Breast epithelium (tissue), 4 donors: Measurements from ENCODE around the gene GGT5. TPM values are rescaled to one million over a fixed set of nuclear protein-coding genes. Genes with fewer than 3 reads are reported as not detected.
A peak's percentile ranks its signal among the peaks of the same experiment; 100 is the strongest.
"Not testable (repeated sequence)": the region's sequence is repeated elsewhere in the genome, so short reads cannot be mapped to it uniquely, and the experiment has no call there.

Source experiments
- DNase-seq, 2 donors: peaks; one replicate each; pipeline ENCODE4 v3.0.0-alpha.2; 2019; ENCODE audit warnings: low spot score in 2 of 2
- H3K27ac ChIP-seq, 2 donors: fragments of 200-600 bp; sonication (generic) in 1 of 2; one replicate each; pipeline ENCODE4 v1.5.1; 2016 to 2019; ENCODE audit warnings: mild to moderate bottlenecking in 1 of 2
- H3K27me3 ChIP-seq, 2 donors: fragments of 200-600 bp; sonication (generic) in 1 of 2; one replicate each; pipeline versions ENCODE4 v1.5.1 to v1.6.0; 2017 to 2019; ENCODE audit warnings: control low read depth in 1 of 2, mild to moderate bottlenecking in 1 of 2
- H3K36me3 ChIP-seq: fragments of 200-600 bp; one replicate; pipeline ENCODE4 v1.5.1; 2019
- H3K4me1 ChIP-seq, 2 donors: fragments of 200-600 bp; sonication (generic); one replicate each; pipeline ENCODE4 v1.5.1; 2016 to 2019; ENCODE audit warnings: control low read depth in 1 of 2
- H3K4me3 ChIP-seq, 3 donors: fragments of 200-600 bp; sonication (generic); 1 replicate in 2 of 3; 2 replicates in 1 of 3; pipeline ENCODE4 v1.5.1; 2016 to 2019; ENCODE audit warnings: mild to moderate bottlenecking in 3 of 3, moderate library complexity in 2 of 3
- H3K9me3 ChIP-seq, 2 donors: fragments of 200-600 bp; sonication (generic) in 1 of 2; one replicate each; pipeline ENCODE4 v1.5.1; 2016 to 2019; ENCODE audit warnings: control low read depth in 1 of 2
- CTCF ChIP-seq, 3 donors: fragments of 450-650 bp; IDR thresholded peaks; one replicate each; pipeline ENCODE4 v1.5.1; 2016 to 2017; ENCODE audit warnings: antibody characterized with exemption in 3 of 3, mild to moderate bottlenecking in 3 of 3, moderate library complexity in 3 of 3
- POLR2A ChIP-seq: fragments of 450-650 bp; IDR thresholded peaks from one replicate; pipeline ENCODE4 v1.6.1; 2016; ENCODE audit warnings: antibody characterized with exemption, mild to moderate bottlenecking, moderate library complexity
- POLR2AphosphoS5 ChIP-seq, 3 donors: sonication (generic); formaldehyde crosslinking; IDR thresholded peaks; one replicate each; pipeline ENCODE4 v1.6.1; 2017; ENCODE audit warnings: antibody characterized with exemption in 3 of 3
- intact Hi-C: fragments of 100-400 bp; cut with DNase I; formaldehyde crosslinking; loops from one replicate; pipeline ENCODE4 v1.15.1; 2023; ENCODE audit warnings: low total_unique reads
- total RNA-seq, 3 donors: library from RNA; depleted of rRNA; stranded (reverse); fragments of >200 nt; gene quantifications; one replicate each; pipeline ENCODE4 v1.1.0, GENCODE V29; 2016

GGT5 gene
- 100 to 1,000 TPM in 1 of 3 donors, 10 to 100 TPM in 2; 27.1 to 114 (median 61.0) TPM for total RNA-seq

- peak within 1 kb of the TSS; percentile 38 to 71 (median 50) for H3K4me3 ChIP-seq
- peaks cover 10 to 14% of the 10 kb centered on the region in 2 donors for H3K4me1 ChIP-seq
- DNase-seq = peak in 1 of 2 donors; percentile 60
- H3K36me3 ChIP-seq, H3K27me3 ChIP-seq, H3K9me3 ChIP-seq: not testable (repeated sequence)
- peak within 1 kb of the TSS; percentile 91 to 94 for H3K27ac ChIP-seq
- intact Hi-C loops = loop anchor here (5.0 kb wide), 1 partner anchor 48 kb away; no protein-coding TSS in a partner anchor
- peak in 1 of 3 donors; percentile 49 for TF ChIP-seq POLR2AphosphoS5 (IDR thresholded peaks at IDR 0.05)
Observed at GRCh38 chr22:24245030-24245431, at the start of gene GGT5. GGT5 (minus strand) TSS chr22:24245082; CDS start chr22:24244725, 357 bp downstream.

GRCh38 chr22:24292202-24292830 is 47.4 kb upstream of the GGT5 start:
- H3K9me3 ChIP-seq, H3K4me3 ChIP-seq, H3K27me3 ChIP-seq, DNase-seq, intact Hi-C loops, H3K36me3 ChIP-seq: not testable (repeated sequence)
- peak overlapping the region; percentile 73 to 76 for H3K27ac ChIP-seq
- H3K4me1 ChIP-seq = peaks cover 0 to 14% of the 10 kb centered on the region in 2 donors

GRCh38 chr22:24291515-24292201 is 46.8 kb upstream of the GGT5 start:
- Histone ChIP-seq H3K36me3 (no peaks in the 10 kb centered on the region), H3K4me1 (peaks cover 0 to 14% of the 10 kb centered on the region in 2 donors), H3K9me3 (no peaks in the 10 kb centered on the region), H3K4me3 (no peak overlapping the region), H3K27me3 (no peaks in the 10 kb centered on the region), H3K27ac (peak overlapping the region; percentile 73 to 76)
- intact Hi-C loops = no loop called here
- DNase-seq = no peak
- TF ChIP-seq CTCF (IDR thresholded peaks at IDR 0.05) (no peak), POLR2A (no peak), POLR2AphosphoS5 (IDR thresholded peaks at IDR 0.05) (no peak)

- H3K27ac ChIP-seq = peak overlapping the region; percentile 76 to 87
- intact Hi-C loops = no loop called here
Observed at GRCh38 chr22:24290459-24290858, 45.6 kb upstream of the GGT5 start.

GRCh38 chr22:24289741-24290163 is 44.9 kb upstream of the GGT5 start:
- no peak for TF ChIP-seq POLR2AphosphoS5 (IDR thresholded peaks at IDR 0.05)
- no peak for TF ChIP-seq POLR2A
- TF ChIP-seq CTCF (IDR thresholded peaks at IDR 0.05) = no peak
- Histone ChIP-seq H3K27me3 (no peaks in the 10 kb centered on the region), H3K9me3 (no peaks in the 10 kb centered on the region), H3K36me3 (no peaks in the 10 kb centered on the region), H3K27ac (peak overlapping the region; percentile 76 to 87), H3K4me3 (peak overlapping the region in 1 of 3 donors; percentile 36), H3K4me1 (peaks cover 0 to 14% of the 10 kb centered on the region in 2 donors)
- intact Hi-C loops = no loop called here
- DNase-seq = no peak

More at GRCh38 chr22:24290459-24290858, 45.6 kb upstream of the GGT5 start:
- H3K9me3 ChIP-seq = no peaks in the 10 kb centered on the region
- no peaks in the 10 kb centered on the region for H3K36me3 ChIP-seq
- no peak overlapping the region for H3K4me3 ChIP-seq
- no peak for DNase-seq
- TF ChIP-seq CTCF (IDR thresholded peaks at IDR 0.05) = no peak
- no peak for TF ChIP-seq POLR2A
- H3K27me3 ChIP-seq = no peaks in the 10 kb centered on the region
- H3K4me1 ChIP-seq = peaks cover 0 to 14% of the 10 kb centered on the region in 2 donors

- H3K4me1 ChIP-seq = peaks cover 0 to 14% of the 10 kb centered on the region in 2 donors
- peak overlapping the region; percentile 76 to 87 for H3K27ac ChIP-seq
Observed at GRCh38 chr22:24289114-24289513, 44.2 kb upstream of the GGT5 start.

GRCh38 chr22:24287801-24288200 is 42.9 kb upstream of the GGT5 start:
- DNase-seq, intact Hi-C loops, H3K27me3 ChIP-seq, H3K9me3 ChIP-seq, H3K36me3 ChIP-seq, H3K4me3 ChIP-seq: not testable (repeated sequence)
- H3K4me1 ChIP-seq = peaks cover 0 to 14% of the 10 kb centered on the region in 2 donors
- peak overlapping the region; percentile 67 to 76 for H3K27ac ChIP-seq

More at GRCh38 chr22:24289114-24289513, 44.2 kb upstream of the GGT5 start:
- no peak for DNase-seq
- no peak for TF ChIP-seq CTCF (IDR thresholded peaks at IDR 0.05)
- TF ChIP-seq POLR2AphosphoS5 (IDR thresholded peaks at IDR 0.05) = peak in 1 of 3 donors; percentile 11
- Histone ChIP-seq H3K4me3 (no peak overlapping the region), H3K9me3 (no peaks in the 10 kb centered on the region), H3K36me3 (no peaks in the 10 kb centered on the region), H3K27me3 (no peaks in the 10 kb centered on the region)
- intact Hi-C loops = no loop called here

- Histone ChIP-seq H3K27ac (peak overlapping the region; percentile 67 to 76), H3K4me1 (peaks cover 0 to 14% of the 10 kb centered on the region in 2 donors)
- H3K27me3 ChIP-seq, H3K36me3 ChIP-seq, DNase-seq, intact Hi-C loops, H3K9me3 ChIP-seq, H3K4me3 ChIP-seq: not testable (repeated sequence)
Observed at GRCh38 chr22:24287212-24287611, 42.3 kb upstream of the GGT5 start.
